ENCODE measurements around the gene VIT. TPM values are rescaled to one million over a fixed set of nuclear protein-coding genes. Genes with fewer than 3 reads are reported as not detected.

Gene VIT, protein sequence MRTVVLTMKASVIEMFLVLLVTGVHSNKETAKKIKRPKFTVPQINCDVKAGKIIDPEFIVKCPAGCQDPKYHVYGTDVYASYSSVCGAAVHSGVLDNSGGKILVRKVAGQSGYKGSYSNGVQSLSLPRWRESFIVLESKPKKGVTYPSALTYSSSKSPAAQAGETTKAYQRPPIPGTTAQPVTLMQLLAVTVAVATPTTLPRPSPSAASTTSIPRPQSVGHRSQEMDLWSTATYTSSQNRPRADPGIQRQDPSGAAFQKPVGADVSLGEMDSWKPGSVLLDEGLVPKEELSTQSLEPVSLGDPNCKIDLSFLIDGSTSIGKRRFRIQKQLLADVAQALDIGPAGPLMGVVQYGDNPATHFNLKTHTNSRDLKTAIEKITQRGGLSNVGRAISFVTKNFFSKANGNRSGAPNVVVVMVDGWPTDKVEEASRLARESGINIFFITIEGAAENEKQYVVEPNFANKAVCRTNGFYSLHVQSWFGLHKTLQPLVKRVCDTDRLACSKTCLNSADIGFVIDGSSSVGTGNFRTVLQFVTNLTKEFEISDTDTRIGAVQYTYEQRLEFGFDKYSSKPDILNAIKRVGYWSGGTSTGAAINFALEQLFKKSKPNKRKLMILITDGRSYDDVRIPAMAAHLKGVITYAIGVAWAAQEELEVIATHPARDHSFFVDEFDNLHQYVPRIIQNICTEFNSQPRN
- 0.39 TPM in 1 of 2 replicates, not detected in the other for total RNA-seq

DNA sequence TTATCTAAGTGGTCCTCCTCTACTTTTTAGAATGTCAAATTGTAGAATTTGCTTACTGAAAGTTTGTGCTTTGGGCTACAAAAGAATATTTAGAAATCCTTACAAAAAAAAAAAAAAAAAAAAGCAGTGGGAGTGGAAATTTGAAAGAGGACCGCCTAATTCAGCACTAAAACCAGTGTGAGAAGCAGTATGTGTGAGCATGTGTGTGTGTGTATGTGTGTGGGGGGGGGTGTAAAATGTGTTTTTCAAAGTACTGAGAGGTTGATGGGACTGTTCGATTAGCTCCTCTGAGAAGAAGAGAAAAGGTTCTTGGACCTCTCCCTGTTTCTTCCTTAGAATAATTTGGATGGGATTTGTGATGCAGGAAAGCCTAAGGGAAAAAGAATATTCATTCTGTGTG, at the start of gene VIT:
Gene VIT, plus strand, starts transcription at position 175 of the 400 bp plus-strand sequence. CDS start 19,664 bp downstream, outside the sequence.

Other genes with a start within 250 kb of the VIT start
- gene FEZ2, start 98.5 kb upstream of the VIT start, total RNA-seq = 44.2 and 60.1 TPM in 2 replicates

All from placental epithelial cell (primary cell).